Liver (tissue), 3 donors: ENCODE data around the gene SCRN2.

Source experiments
- ATF3 ChIP-seq: IDR thresholded peaks from 2 replicates; pipeline ENCODE4 v1.6.1; 2016; ENCODE audit warnings: antibody characterized with exemption
- GABPA ChIP-seq, 2 donors: IDR thresholded peaks in 1 of 2; conservative IDR thresholded peaks in 1 of 2; 2 replicates each; pipeline ENCODE4 v1.6.1; 2016; ENCODE audit warnings: antibody characterized with exemption in 2 of 2, mild to moderate bottlenecking in 1 of 2, moderate library complexity in 1 of 2
- JUND ChIP-seq, 2 donors: IDR thresholded peaks; 2 replicates each; pipeline ENCODE4 v1.6.1; 2016; ENCODE audit warnings: antibody characterized with exemption in 2 of 2
- NR2F2 ChIP-seq: IDR thresholded peaks from 2 replicates; pipeline ENCODE4 v1.6.1; 2016; ENCODE audit warnings: antibody characterized with exemption
- TAF1 ChIP-seq: conservative IDR thresholded peaks from 2 replicates; pipeline ENCODE4 v1.6.1; 2016; ENCODE audit warnings: antibody characterized with exemption, mild to moderate bottlenecking
- YY1 ChIP-seq: IDR thresholded peaks from 2 replicates; pipeline ENCODE4 v1.6.1; 2016; ENCODE audit warnings: antibody characterized with exemption, mild to moderate bottlenecking
- TF ChIP-seq, protein P1 (sequence below): fragments of 150-350 bp; IDR thresholded peaks from 2 replicates; pipeline ENCODE4 v1.5.1; 2017; ENCODE audit warnings: improper control_type of control experiment, low read depth, low read length; ENCODE audit not compliant: missing input control
- TF ChIP-seq, protein P2 (sequence below): IDR thresholded peaks from 2 replicates; pipeline ENCODE4 v1.6.1; 2016; ENCODE audit warnings: antibody characterized with exemption
- donor health status: healthy.
- donor health status: healthy.

- TF ChIP-seq JUND (IDR thresholded peaks at IDR 0.05) (no peak), TAF1 (no peak), ATF3 (no peak), NR2F2 (no peak), GABPA (IDR thresholded peaks at IDR 0.05 in 1 of 2, conservative IDR thresholded peaks at IDR 0.05 in 1 of 2) (no peak), YY1 (no peak)
- TF ChIP-seq, protein P1, sequence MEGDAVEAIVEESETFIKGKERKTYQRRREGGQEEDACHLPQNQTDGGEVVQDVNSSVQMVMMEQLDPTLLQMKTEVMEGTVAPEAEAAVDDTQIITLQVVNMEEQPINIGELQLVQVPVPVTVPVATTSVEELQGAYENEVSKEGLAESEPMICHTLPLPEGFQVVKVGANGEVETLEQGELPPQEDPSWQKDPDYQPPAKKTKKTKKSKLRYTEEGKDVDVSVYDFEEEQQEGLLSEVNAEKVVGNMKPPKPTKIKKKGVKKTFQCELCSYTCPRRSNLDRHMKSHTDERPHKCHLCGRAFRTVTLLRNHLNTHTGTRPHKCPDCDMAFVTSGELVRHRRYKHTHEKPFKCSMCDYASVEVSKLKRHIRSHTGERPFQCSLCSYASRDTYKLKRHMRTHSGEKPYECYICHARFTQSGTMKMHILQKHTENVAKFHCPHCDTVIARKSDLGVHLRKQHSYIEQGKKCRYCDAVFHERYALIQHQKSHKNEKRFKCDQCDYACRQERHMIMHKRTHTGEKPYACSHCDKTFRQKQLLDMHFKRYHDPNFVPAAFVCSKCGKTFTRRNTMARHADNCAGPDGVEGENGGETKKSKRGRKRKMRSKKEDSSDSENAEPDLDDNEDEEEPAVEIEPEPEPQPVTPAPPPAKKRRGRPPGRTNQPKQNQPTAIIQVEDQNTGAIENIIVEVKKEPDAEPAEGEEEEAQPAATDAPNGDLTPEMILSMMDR, result no peak
- TF ChIP-seq, protein P2, sequence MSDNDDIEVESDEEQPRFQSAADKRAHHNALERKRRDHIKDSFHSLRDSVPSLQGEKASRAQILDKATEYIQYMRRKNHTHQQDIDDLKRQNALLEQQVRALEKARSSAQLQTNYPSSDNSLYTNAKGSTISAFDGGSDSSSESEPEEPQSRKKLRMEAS, result no peak
Observed at GRCh38 chr17:47839071-47839470, 2.0 kb downstream of the SCRN2 start.
